ENCODE results near the gene GPX2.

Gene GPX2

GRCh38 chr14:64920465-64920864 is 22.1 kb downstream of the GPX2 start:
- no peak for DNase-seq (ENCODE audit: low read depth in 1 of 2, low spot score in 1 of 2)
- Histone ChIP-seq H3K4me3 (replicated peaks; ENCODE audit: insufficient read depth, low read length) (no peak overlapping the region), H3K27me3 (ENCODE audit: insufficient read depth, poor library complexity, severe bottlenecking) (no peaks in the 10 kb centered on the region), H3K27ac (replicated peaks) (no peak overlapping the region)
- TF ChIP-seq CTCF (IDR thresholded peaks at IDR 0.05; ENCODE audit: insufficient read depth, low read length) (no peak), SPI1 (IDR thresholded peaks at IDR 0.05; ENCODE audit: borderline replicate concordance, low read depth) (no peak), POLR2AphosphoS5 (IDR thresholded peaks at IDR 0.05; ENCODE audit: low read depth) (no peak), GABPA (IDR thresholded peaks at IDR 0.05; ENCODE audit: low read depth) (no peak), REST (IDR thresholded peaks at IDR 0.05; ENCODE audit: insufficient replicate concordance, low read depth) (no peak)

- no peak for DNase-seq (ENCODE audit: low read depth in 1 of 2, low spot score in 1 of 2)
- Histone ChIP-seq H3K4me3 (replicated peaks; ENCODE audit: insufficient read depth, low read length) (no peak overlapping the region), H3K27me3 (ENCODE audit: insufficient read depth, poor library complexity, severe bottlenecking) (no peaks in the 10 kb centered on the region), H3K27ac (replicated peaks) (no peak overlapping the region)
- no peak for TF ChIP-seq GABPA (IDR thresholded peaks at IDR 0.05; ENCODE audit: low read depth)
- no peak for TF ChIP-seq SPI1 (IDR thresholded peaks at IDR 0.05; ENCODE audit: borderline replicate concordance, low read depth)
- TF ChIP-seq REST (IDR thresholded peaks at IDR 0.05; ENCODE audit: insufficient replicate concordance, low read depth): no peak
These were observed 22.9 kb downstream of the GPX2 start for GRCh38 chr14:64919618-64920017.

GRCh38 chr14:64919215-64919614 is 23.3 kb downstream of the GPX2 start:
- H3K4me3 ChIP-seq (replicated peaks; ENCODE audit: insufficient read depth, low read length): no peak overlapping the region
- H3K27ac ChIP-seq (replicated peaks): no peak overlapping the region
- TF ChIP-seq GABPA (IDR thresholded peaks at IDR 0.05; ENCODE audit: low read depth) (no peak), POLR2AphosphoS5 (IDR thresholded peaks at IDR 0.05; ENCODE audit: low read depth) (no peak), REST (IDR thresholded peaks at IDR 0.05; ENCODE audit: insufficient replicate concordance, low read depth) (no peak), SPI1 (IDR thresholded peaks at IDR 0.05; ENCODE audit: borderline replicate concordance, low read depth) (no peak), CTCF (IDR thresholded peaks at IDR 0.05; ENCODE audit: insufficient read depth, low read length) (no peak)
- no peaks in the 10 kb centered on the region for H3K27me3 ChIP-seq (ENCODE audit: insufficient read depth, poor library complexity, severe bottlenecking)
- DNase-seq (ENCODE audit: low read depth in 1 of 2, low spot score in 1 of 2): no peak

- Histone ChIP-seq H3K27me3 (ENCODE audit: insufficient read depth, poor library complexity, severe bottlenecking) (no peaks in the 10 kb centered on the region), H3K27ac (replicated peaks) (no peak overlapping the region), H3K4me3 (replicated peaks; ENCODE audit: insufficient read depth, low read length) (no peak overlapping the region)
- TF ChIP-seq POLR2AphosphoS5 (IDR thresholded peaks at IDR 0.05; ENCODE audit: low read depth): no peak
- no peak for TF ChIP-seq SPI1 (IDR thresholded peaks at IDR 0.05; ENCODE audit: borderline replicate concordance, low read depth)
- TF ChIP-seq GABPA (IDR thresholded peaks at IDR 0.05; ENCODE audit: low read depth): no peak
- TF ChIP-seq CTCF (IDR thresholded peaks at IDR 0.05; ENCODE audit: insufficient read depth, low read length): no peak
- no peak for DNase-seq (ENCODE audit: low read depth in 1 of 2, low spot score in 1 of 2)
These were observed 24.3 kb downstream of the GPX2 start for GRCh38 chr14:64918216-64918615.

Measured in HL-60 (cell line).